NCI-H524 treated with DMSO at 0.1 percent for 48 hours (cell line): ENCODE measurements around the gene CDKL2.
"Not testable (repeated sequence)": the region's sequence is repeated elsewhere in the genome, so short reads cannot be mapped to it uniquely, and the experiment has no call there.

Source experiments
- DNase-seq: peaks from one replicate; lab custom pipeline; 2025; lab: John Stamatoyannopoulos, UW

Gene CDKL2

DNA sequence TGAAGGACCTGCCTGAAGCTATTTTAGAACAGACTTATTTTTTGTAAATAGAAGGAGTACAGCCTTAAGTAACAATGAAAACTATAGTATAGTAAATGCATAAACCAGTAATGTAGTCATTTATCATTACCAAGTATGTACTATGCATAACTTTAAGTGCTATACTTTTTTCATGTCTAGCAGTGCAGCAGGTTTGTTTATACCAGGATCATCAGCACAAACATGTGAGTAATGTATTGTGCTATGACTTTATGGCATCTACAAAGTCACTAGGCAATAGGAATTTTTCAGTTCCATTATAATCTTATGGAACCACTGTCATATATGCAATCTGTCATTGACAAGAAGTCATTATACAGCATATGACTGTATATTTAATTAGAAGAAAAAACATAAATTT, 77.9 kb downstream of the CDKL2 start:
- no peak for DNase-seq

DNA sequence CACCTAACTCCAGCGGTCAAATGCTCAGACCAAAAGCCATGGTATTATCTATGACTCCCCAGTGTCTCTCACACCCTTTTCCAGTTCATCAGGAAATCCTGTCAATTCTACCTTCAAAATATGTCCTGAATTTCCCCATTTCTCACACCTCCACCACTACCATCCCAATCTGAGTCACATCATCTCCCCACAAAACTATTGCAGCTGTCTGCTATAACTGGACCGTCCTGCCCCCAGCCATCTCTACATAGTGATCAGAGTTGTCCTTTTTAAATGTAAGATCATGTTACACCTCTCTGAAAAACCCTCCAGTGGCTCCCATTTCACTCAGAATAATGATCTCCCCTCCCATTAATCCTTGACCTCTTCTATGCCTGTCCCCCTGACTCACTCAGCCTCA, 81.3 kb downstream of the CDKL2 start:
- DNase-seq: no peak

DNA sequence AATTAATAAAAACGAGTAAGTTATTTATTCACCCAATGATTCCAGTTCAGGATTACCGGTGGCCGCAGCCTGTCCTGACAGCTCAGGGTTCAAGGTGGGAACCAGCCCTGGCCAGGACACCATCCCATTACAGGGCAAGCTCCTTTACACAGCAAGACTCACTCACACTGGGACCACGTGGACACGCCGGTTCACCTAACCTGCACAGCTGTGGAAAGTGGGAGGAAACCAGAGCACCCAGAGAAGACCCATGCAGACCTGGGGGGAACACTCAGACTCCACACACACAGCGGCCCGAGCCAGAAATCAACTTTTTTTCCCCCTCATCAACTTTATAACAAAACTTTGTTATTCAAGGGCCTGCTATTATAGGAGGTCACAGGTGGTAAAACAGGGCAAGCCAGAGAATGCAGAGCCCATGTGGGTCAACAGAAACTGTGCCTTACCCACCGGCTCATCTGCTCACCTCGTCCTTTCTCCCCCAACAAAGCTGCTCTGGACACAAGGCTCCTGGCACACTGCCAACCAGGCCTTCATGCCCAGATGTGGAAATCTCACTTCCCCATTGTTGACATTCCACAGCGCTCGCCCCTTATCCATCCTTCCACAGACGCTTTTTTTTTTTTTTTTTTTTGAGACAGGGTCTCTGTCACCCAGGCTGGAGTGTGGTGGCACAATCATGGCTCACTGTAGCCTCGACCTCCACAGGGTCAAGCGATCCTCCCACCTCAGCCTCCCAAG, 82.5 kb downstream of the CDKL2 start:
- no peak for DNase-seq

DNA sequence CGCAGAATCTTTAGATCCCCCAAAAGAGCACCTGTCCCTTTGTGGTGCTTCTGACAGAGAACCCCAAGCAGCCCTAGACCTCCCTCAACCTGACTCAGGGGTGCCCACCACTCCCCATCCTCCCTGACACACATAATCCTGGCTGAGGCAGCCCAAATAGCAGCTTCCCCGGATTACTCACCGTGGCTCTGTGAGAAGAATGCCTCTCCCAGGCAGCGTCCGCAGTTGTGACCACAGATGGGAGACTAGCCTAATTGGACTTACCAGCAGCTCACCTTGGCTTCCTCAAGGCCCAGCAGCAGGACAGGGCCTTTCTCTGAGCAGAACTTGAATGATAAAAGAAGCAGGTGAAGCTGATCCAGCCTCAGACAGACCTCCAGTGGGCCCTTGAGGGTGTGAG, 84.8 kb downstream of the CDKL2 start:
- no peak for DNase-seq

DNA sequence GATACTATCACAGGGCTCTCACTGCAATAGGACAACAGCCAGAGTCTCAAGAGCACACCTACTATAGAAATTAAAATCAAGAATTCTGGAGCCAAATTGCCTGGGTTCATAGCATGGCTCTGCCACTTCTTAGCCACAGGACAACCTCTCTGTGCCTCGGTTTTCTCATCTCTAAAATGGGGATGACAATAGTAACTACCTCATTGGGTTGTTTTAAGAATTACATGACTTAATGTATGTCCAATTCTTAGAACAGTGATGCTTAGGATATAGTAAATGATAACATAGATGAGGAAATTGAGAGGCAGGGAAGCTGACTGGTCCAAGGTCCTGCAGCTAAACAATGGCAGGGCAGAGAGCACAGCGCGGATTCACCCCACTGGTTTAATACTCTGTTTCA, 85.5 kb downstream of the CDKL2 start:
- no peak for DNase-seq

DNA sequence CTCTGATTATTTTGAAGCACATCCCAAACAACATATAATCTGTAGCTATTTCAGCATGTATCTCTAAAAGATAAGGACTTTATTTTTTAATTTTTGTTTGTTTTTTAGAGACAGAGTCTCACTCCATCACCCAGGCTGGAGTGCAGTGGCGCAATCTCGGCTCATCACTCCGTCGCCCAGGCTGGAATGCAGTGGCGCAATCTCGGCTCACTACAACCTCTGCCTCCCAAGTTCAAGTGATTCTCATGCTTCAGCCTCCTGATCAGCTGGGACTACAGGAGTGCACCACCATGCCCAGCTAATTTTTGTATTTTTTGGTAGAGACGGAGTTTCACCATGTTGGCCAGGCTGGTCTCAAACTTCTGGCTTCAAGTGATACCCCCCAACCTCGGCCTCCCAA, 86.1 kb downstream of the CDKL2 start:
- not testable (repeated sequence) for DNase-seq

DNA sequence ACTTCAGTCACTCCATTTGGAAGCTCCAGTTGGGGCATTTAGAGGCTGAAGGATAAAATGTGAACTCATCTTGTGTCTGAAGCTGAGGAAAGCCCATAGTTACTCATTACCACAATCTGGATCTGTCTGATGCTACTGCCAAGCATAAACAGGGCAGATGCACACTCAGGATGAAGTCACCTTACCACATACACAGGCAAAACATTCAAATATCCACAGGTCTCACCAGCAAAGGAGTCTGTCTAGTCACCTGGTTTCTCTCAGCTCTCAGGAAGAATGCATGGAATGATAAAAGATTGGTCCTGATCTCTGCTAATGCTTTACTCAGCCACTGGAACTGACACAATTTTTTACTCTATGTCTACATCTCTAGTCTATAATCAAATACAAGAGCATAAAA, 87.5 kb downstream of the CDKL2 start:
- DNase-seq: no peak

DNA sequence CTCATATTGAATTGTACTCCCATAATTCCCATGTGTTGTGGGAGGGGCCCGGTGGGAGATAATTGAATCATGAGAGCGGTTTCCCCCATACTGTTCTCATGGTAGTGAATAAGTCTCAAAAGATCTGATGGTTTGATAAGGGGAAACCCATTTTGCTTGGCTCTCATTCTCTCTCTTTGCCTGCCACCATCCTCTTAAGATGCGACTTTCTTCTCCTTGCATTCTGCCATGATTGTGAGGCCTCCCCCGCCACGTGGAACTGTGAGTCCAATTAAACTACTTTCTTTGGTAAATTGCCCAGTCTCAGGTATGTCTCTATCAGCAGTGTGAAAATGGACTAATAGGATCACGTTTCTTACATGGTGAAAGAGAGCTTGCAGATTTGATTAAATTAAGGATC, 93.0 kb downstream of the CDKL2 start:
- not testable (repeated sequence) for DNase-seq

DNA sequence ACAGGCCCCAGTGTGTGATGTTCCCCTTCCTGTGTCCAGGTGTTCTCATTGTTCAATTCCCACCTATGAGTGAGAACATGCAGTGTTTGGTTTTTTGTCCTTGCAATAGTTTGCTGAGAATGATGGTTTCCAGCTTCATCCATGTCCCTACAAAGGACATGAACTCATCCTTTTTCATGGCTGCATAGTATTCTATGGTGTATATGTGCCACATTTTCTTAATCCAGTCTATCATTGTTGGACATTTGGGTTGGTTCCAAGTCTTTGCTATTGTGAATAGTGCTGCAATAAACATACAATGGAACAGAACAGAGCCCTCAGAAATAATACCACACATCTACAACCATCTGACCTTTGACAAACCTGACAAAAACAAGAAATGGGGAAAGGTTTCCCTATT, 96.4 kb downstream of the CDKL2 start:
- not testable (repeated sequence) for DNase-seq

DNA sequence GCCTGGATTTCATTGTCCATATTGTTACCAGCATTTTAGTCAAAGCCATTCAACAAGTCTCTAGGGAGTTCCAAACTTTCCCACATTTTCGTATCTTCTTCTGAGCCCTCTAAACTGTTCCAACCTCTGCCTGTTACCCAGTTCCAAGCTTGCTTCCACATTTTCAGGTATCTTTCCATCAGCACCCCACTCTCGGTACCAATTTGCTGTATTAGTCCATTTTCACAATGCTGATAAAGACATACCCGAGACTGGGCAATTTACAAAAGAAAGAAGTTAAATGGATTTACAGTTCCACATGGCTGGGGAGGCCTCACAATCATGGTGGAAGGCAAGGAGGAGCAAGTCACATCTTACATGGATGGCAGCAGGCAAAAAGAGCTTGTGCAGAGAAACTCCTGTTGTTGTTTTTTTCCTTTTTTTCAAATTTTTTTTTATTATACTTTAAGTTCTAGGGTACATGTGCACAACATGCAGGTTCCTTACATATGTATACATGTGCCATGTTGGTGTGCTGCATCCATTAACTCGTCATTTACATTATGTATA, 96.9 kb downstream of the CDKL2 start:
- DNase-seq: not testable (repeated sequence)

DNA sequence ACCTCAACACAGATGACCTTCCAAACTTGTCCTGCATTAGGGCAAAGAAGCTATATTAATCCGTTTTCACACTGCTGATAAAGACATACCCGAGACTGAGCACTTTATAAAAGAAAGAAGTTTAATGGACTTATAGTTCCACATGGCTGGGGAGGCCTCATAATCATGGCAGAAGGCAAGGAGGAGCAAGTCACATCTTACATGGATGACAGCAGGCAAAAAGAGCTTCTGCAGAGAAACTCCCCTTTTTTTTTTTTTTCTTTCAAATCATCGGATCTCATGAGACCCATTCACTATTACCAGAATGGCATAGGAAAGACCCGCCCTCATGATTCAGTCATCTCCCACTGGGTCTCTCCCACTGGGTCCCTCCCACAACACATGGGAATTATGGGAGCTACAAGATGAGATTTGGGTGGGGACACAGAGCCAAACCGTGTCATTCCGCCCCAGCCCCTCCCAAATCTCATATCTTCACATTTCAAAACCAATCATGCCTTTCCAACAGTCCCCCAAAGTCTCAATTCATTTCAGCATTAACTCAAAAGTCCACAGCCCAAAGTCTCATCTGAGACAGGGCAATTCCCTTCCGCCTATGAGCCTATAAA, 98.7 kb downstream of the CDKL2 start:
- DNase-seq: not testable (repeated sequence)

DNA sequence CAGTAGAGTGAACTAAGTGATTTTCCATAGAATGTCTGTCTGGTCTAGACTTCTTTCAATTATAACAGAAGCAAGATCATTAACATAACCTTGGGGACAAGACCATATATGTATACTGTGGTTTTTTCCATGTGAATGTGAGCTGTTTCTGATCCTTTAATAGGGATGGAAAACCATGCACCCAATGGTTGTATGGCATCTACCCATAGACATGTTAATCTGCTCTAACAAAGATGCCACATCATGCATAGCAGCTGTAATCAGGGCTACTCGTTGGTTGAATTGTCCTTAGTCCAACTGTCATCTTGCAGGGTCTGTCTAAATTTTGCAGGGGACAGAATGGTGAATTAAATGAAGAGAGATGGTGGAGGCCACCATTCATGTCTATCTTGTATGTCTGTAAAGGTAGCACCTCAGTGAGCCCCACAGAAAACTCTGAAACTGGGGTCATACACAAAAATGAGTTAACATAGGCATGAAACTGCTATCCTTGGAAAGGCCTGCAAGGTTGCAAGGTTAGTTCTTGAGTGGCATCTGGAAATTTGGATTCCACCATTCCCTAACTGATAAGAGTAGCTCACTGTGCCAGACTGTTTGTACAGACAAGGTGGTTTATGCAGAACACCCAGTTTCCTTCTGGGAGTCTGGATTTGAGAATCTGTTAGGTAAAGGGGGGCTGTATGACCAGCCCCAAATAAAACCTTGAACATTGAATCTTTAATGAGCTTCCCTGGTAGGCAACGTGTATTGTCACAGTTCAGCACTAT, 99.6 kb downstream of the CDKL2 start:
- no peak for DNase-seq
